ENCODE results near the gene LAMTOR5. TPM values are rescaled to one million over a fixed set of nuclear protein-coding genes. Genes with fewer than 3 reads are reported as not detected.
"Not testable (repeated sequence)": the region's sequence is repeated elsewhere in the genome, so short reads cannot be mapped to it uniquely, and the experiment has no call there.

Gene LAMTOR5
- total RNA-seq, 1 donor from 2014 or later: 135 TPM

GRCh38 chr1:110411173-110411735 lies 3.8 kb upstream of the LAMTOR5 start:
- H3K4me3 Mint-ChIP-seq (ENCODE audit: unreplicated experiment): no peak overlapping the region
- peaks cover 3% of the 10 kb centered on the region for H3K27me3 Mint-ChIP-seq (ENCODE audit: unreplicated experiment)
- H3K36me3 Mint-ChIP-seq (ENCODE audit: unreplicated experiment): no peaks in the 10 kb centered on the region
- no peaks in the 10 kb centered on the region for H3K4me1 Mint-ChIP-seq (ENCODE audit: low read depth, unreplicated experiment)
- H3K27ac Mint-ChIP-seq (ENCODE audit: unreplicated experiment): no peak overlapping the region
- peaks cover 3% of the 10 kb centered on the region for H3K9me3 Mint-ChIP-seq (ENCODE audit: unreplicated experiment)
- no peak for TF ChIP-seq CTCF (IDR thresholded peaks at IDR 0.05; ENCODE audit: partially characterized antibody, unreplicated experiment)
- no peak for DNase-seq

- peaks cover 2% of the 10 kb centered on the region for H3K4me1 Mint-ChIP-seq (ENCODE audit: low read depth, unreplicated experiment)
- DNase-seq: no peak
- TF ChIP-seq CTCF (IDR thresholded peaks at IDR 0.05; ENCODE audit: partially characterized antibody, unreplicated experiment): no peak
- no peak overlapping the region for H3K4me3 Mint-ChIP-seq (ENCODE audit: unreplicated experiment)
- no peak overlapping the region for H3K27ac Mint-ChIP-seq (ENCODE audit: unreplicated experiment)
- H3K9me3 Mint-ChIP-seq (ENCODE audit: unreplicated experiment): peaks cover 3% of the 10 kb centered on the region
- H3K36me3 Mint-ChIP-seq (ENCODE audit: unreplicated experiment): no peaks in the 10 kb centered on the region
- no peaks in the 10 kb centered on the region for H3K27me3 Mint-ChIP-seq (ENCODE audit: unreplicated experiment)
Measured at GRCh38 chr1:110409316-110409715, 1.8 kb upstream of the LAMTOR5 start.

GRCh38 chr1:110408488-110408887 lies 994 bp upstream of the LAMTOR5 start:
- no peak for DNase-seq
- TF ChIP-seq CTCF (IDR thresholded peaks at IDR 0.05; ENCODE audit: partially characterized antibody, unreplicated experiment): no peak
- H3K4me1 Mint-ChIP-seq (ENCODE audit: low read depth, unreplicated experiment): peaks cover 2% of the 10 kb centered on the region
- no peak overlapping the region for H3K27ac Mint-ChIP-seq (ENCODE audit: unreplicated experiment)
- H3K4me3 Mint-ChIP-seq (ENCODE audit: unreplicated experiment): peak overlapping the region; percentile 99
- H3K36me3 Mint-ChIP-seq (ENCODE audit: unreplicated experiment): no peaks in the 10 kb centered on the region
- no peaks in the 10 kb centered on the region for H3K27me3 Mint-ChIP-seq (ENCODE audit: unreplicated experiment)
- peaks cover 3% of the 10 kb centered on the region for H3K9me3 Mint-ChIP-seq (ENCODE audit: unreplicated experiment)

GRCh38 chr1:110406407-110406806 lies 1.1 kb downstream of the LAMTOR5 start:
- H3K4me1 Mint-ChIP-seq (ENCODE audit: low read depth, unreplicated experiment); H3K9me3 Mint-ChIP-seq (ENCODE audit: unreplicated experiment); DNase-seq; H3K36me3 Mint-ChIP-seq (ENCODE audit: unreplicated experiment); H3K27me3 Mint-ChIP-seq (ENCODE audit: unreplicated experiment): not testable (repeated sequence)
- H3K27ac Mint-ChIP-seq (ENCODE audit: unreplicated experiment): peak overlapping the region; percentile 96
- peak overlapping the region; percentile 99 for H3K4me3 Mint-ChIP-seq (ENCODE audit: unreplicated experiment)

- H3K4me3 Mint-ChIP-seq (ENCODE audit: unreplicated experiment): no peak overlapping the region
- no peak for DNase-seq
- H3K4me1 Mint-ChIP-seq (ENCODE audit: low read depth, unreplicated experiment): peaks cover 2% of the 10 kb centered on the region
- H3K27ac Mint-ChIP-seq (ENCODE audit: unreplicated experiment): no peak overlapping the region
- peaks cover 2% of the 10 kb centered on the region for H3K9me3 Mint-ChIP-seq (ENCODE audit: unreplicated experiment)
- H3K27me3 Mint-ChIP-seq (ENCODE audit: unreplicated experiment): no peaks in the 10 kb centered on the region
- TF ChIP-seq CTCF (IDR thresholded peaks at IDR 0.05; ENCODE audit: partially characterized antibody, unreplicated experiment): no peak
- no peaks in the 10 kb centered on the region for H3K36me3 Mint-ChIP-seq (ENCODE audit: unreplicated experiment)
Measured at GRCh38 chr1:110404401-110404800, 3.1 kb downstream of the LAMTOR5 start.

Measured in glutamatergic neuron (in vitro differentiated cells).